Loucy (cell line): ENCODE data around the gene C2orf80.
"Not testable (repeated sequence)": the region's sequence is repeated elsewhere in the genome, so short reads cannot be mapped to it uniquely, and the experiment has no call there.

Experiments used
- H2AFZ ChIP-seq: fragments of 200-600 bp; sonication (generic); 2 replicates; pipeline ENCODE4 v1.6.0; 2016; ENCODE audit warnings: antibody characterized with exemption, mild to moderate bottlenecking, low read length, moderate library complexity
- H3F3A ChIP-seq: fragments of 200-600 bp; 2 replicates; pipeline ENCODE4 v1.6.0; 2016; ENCODE audit warnings: antibody characterized with exemption, low read depth, mild to moderate bottlenecking
- H3K27me3 ChIP-seq: fragments of 200-600 bp; sonication (generic); 2 replicates; pipeline ENCODE4 v1.6.1; 2014; ENCODE audit warnings: low read length, mild to moderate bottlenecking; ENCODE audit not compliant: insufficient read depth, poor library complexity, severe bottlenecking
- H3K36me3 ChIP-seq: fragments of 200-600 bp; sonication (generic); 2 replicates; pipeline ENCODE4 v1.6.1; 2016; ENCODE audit warnings: low read length; ENCODE audit not compliant: insufficient read depth
- H3K4me1 ChIP-seq: fragments of 200-600 bp; sonication (generic); 2 replicates; pipeline ENCODE4 v1.5.1; 2014; ENCODE audit warnings: low read length, mild to moderate bottlenecking; ENCODE audit not compliant: insufficient read depth, poor library complexity, severe bottlenecking
- H3K4me2 ChIP-seq: fragments of 200-600 bp; sonication (generic); 2 replicates; pipeline ENCODE4 v1.6.0; 2014; ENCODE audit warnings: antibody characterized with exemption, low read length, low read depth, mild to moderate bottlenecking; ENCODE audit not compliant: poor library complexity, severe bottlenecking
- H3K4me3 ChIP-seq: fragments of 200-600 bp; sonication (generic); 2 replicates; pipeline ENCODE4 v1.5.1; 2014; ENCODE audit warnings: low read length, mild to moderate bottlenecking, mixed read lengths; ENCODE audit not compliant: poor library complexity, severe bottlenecking
- H3K79me2 ChIP-seq: fragments of 200-600 bp; sonication (generic); 2 replicates; pipeline ENCODE4 v1.6.1; 2014; ENCODE audit warnings: low read length; ENCODE audit not compliant: insufficient read depth
- H3K9ac ChIP-seq: fragments of 200-600 bp; sonication (generic); 2 replicates; pipeline ENCODE4 v1.6.0; 2014; ENCODE audit warnings: mild to moderate bottlenecking, low read depth, low read length, moderate library complexity; ENCODE audit not compliant: poor library complexity, severe bottlenecking
- H3K9me2 ChIP-seq: fragments of 200-600 bp; sonication (generic); replicated peaks from 2 replicates; pipeline ENCODE4 v1.6.1; 2016; ENCODE audit warnings: low read depth, low read length, mixed read lengths
- H3K9me3 ChIP-seq: fragments of 200-600 bp; sonication (generic); 2 replicates; pipeline ENCODE4 v1.6.1; 2014; ENCODE audit warnings: mild to moderate bottlenecking, antibody characterized with exemption, low read length, low read depth; ENCODE audit not compliant: insufficient read depth
- H4K20me1 ChIP-seq: fragments of 200-600 bp; sonication (generic); 2 replicates; pipeline ENCODE4 v1.6.0; 2014; ENCODE audit warnings: antibody characterized with exemption, low read length, mild to moderate bottlenecking; ENCODE audit not compliant: insufficient read depth, poor library complexity, severe bottlenecking
- CTCF ChIP-seq: fragments of 200-600 bp; sonication (generic); conservative IDR thresholded peaks from 2 replicates; pipeline ENCODE4 v1.5.1; 2014; ENCODE audit warnings: mild to moderate bottlenecking, antibody characterized with exemption, low read length
- EZH2phosphoT487 ChIP-seq: fragments of 200-600 bp; IDR thresholded peaks from 2 replicates; pipeline ENCODE4 v1.6.1; 2018; ENCODE audit warnings: antibody characterized with exemption, mild to moderate bottlenecking, moderate library complexity, borderline replicate concordance

C2orf80 gene

DNA sequence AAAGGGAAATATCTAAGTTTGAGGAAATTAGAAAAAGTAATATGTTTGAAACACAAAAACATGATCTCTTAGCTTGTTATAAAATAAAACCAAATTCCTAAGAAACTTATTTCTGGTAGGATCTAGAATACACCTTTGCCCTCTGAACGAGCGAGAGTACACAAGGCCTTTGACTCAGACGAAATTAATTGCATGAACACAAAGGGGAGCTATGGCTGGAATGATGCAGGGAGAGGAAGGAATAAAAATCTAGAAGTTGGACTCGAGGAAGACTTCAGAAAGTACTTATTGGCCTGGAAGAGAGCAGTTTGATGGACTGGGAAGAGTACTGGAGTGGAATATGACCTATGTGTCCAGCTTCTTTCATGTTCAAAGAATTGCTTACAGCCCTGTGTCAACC lies 64.6 kb downstream of the C2orf80 start:
- no peak overlapping the region for H2AFZ ChIP-seq
- H3K9ac ChIP-seq, result no peak overlapping the region
- H3K36me3 ChIP-seq, result no peaks in the 10 kb centered on the region
- no peaks in the 10 kb centered on the region for H3K9me3 ChIP-seq
- H3K79me2 ChIP-seq, result no peaks in the 10 kb centered on the region
- no peak overlapping the region for H3K4me3 ChIP-seq
- no peaks in the 10 kb centered on the region for H3K4me1 ChIP-seq
- H3K9me2 ChIP-seq, result no peaks in the 10 kb centered on the region
- no peaks in the 10 kb centered on the region for H3F3A ChIP-seq
- TF ChIP-seq CTCF, result no peak
- TF ChIP-seq EZH2phosphoT487, result no peak
- no peaks in the 10 kb centered on the region for H4K20me1 ChIP-seq
- H3K4me2 ChIP-seq, result no peak overlapping the region
- no peaks in the 10 kb centered on the region for H3K27me3 ChIP-seq

DNA sequence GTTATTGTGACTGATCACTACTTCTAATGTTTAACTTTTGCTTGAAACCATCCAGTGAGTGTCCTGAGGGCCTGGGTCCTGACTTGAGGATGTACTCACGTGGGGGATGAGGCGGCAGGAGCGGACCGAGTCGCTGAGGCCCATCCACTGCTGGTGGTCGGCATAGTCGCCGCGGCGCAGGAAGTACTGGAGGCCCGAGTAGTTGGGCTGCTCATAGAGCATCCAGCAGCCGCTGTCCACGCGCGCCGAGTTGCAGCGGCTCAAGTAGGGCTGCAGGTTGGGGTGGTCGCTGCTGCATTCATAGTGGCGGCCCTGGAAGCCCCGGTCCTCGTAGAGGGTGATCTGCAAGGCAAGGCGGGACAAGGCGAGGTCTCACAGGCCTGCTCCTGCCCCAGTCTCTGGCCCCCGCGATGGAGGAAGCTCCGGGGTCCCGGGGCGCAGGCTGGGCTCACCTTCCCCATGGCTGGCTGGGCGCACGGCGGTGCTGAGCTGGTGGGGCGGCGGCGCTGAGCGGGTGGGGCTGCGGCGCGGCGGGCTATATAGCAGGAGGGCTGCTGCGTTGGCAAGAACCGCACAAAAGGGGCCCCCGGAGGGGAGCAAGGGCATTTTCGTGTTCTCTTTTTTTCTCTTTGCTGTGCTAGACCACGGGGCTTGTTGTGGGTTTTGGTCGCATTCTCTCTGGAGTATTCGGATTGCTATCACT lies 65.7 kb downstream of the C2orf80 start, which contains the start of gene CRYGD:
TSS of gene CRYGD (minus strand) at position 512 of the 703 bp plus-strand sequence. CDS start at position 461, 51 bp downstream.
- not testable (repeated sequence) for H3K4me1 ChIP-seq, H3K9me3 ChIP-seq, H3K4me3 ChIP-seq, H2AFZ ChIP-seq, H3K9me2 ChIP-seq, H4K20me1 ChIP-seq, H3K36me3 ChIP-seq, H3F3A ChIP-seq, H3K79me2 ChIP-seq, H3K4me2 ChIP-seq, H3K9ac ChIP-seq, H3K27me3 ChIP-seq

DNA sequence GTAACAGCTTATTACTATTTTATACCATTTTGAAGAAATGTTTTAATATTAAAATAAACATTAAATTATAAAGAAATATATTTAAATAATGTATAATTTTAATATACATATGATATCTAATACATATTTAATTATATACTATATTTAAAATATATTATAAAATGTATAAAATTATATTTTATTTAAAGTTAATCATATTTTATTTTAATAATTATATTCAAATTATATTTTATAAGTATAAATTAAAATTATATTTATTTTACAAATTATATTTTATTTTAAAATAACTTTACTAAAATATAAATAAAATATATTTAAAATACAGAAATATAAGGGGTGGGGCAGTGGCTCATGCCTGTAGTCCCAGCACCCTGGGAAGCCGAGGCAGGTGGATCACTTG lies 67.6 kb downstream of the C2orf80 start:
- Histone ChIP-seq H3K4me1 (no peaks in the 10 kb centered on the region), H4K20me1 (no peaks in the 10 kb centered on the region), H2AFZ (no peak overlapping the region), H3K9ac (no peak overlapping the region), H3K36me3 (no peaks in the 10 kb centered on the region), H3K27me3 (no peaks in the 10 kb centered on the region), H3K4me2 (no peak overlapping the region), H3K9me2 (no peaks in the 10 kb centered on the region), H3K9me3 (no peaks in the 10 kb centered on the region), H3K79me2 (no peaks in the 10 kb centered on the region), H3K4me3 (no peak overlapping the region), H3F3A (no peaks in the 10 kb centered on the region)
- TF ChIP-seq EZH2phosphoT487, result no peak
- no peak for TF ChIP-seq CTCF

DNA sequence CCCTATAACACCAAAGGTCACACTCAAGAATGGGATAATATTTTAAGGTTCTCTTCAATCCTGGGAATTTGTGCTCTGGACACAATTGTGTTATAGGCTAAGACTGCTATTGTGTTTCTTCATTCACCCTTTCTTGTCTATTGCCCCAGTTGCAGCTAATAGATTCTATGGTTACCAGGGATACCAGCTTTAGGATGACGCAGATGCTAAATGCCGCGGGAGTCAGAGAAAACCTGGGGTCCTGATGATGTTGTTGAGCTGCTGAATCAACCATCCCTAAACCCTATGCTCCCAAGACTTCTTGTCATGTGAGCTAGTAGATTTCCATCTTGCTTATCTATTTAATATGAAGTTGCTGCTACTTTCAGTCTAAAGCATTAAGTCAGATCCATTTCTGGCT lies 70.9 kb downstream of the C2orf80 start:
- no peak for TF ChIP-seq CTCF
- no peak for TF ChIP-seq EZH2phosphoT487
- Histone ChIP-seq H3K9me3 (no peaks in the 10 kb centered on the region), H3K36me3 (no peaks in the 10 kb centered on the region), H3K4me3 (no peak overlapping the region), H3K79me2 (no peaks in the 10 kb centered on the region), H3K9ac (no peak overlapping the region), H3K4me1 (no peaks in the 10 kb centered on the region), H4K20me1 (no peaks in the 10 kb centered on the region), H2AFZ (no peak overlapping the region), H3K9me2 (no peaks in the 10 kb centered on the region), H3K27me3 (no peaks in the 10 kb centered on the region), H3K4me2 (no peak overlapping the region), H3F3A (no peaks in the 10 kb centered on the region)

DNA sequence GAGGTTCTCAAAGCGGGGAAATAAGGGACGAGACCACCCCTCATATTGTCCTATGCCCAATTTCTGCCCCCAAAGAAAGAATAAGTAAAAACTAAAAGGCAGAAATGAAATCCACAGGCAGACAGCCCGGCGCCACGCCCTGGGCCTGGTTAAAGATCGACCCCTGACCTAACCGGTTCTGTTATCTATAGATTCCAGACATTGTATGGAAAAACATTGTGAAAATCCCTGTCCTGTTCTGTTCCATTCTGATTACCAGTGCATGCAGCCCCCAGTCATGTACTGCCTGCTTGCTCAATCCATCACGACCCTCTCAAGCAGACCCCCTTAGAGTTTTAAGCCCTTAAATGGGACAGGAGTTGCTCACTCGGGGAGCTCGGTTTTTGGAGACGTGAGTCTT lies 72.4 kb downstream of the C2orf80 start:
- H3F3A ChIP-seq, H3K79me2 ChIP-seq, H3K9me3 ChIP-seq, H2AFZ ChIP-seq, H3K4me1 ChIP-seq, H3K27me3 ChIP-seq, H3K4me2 ChIP-seq, H3K36me3 ChIP-seq, H3K9ac ChIP-seq, H3K4me3 ChIP-seq, H3K9me2 ChIP-seq, H4K20me1 ChIP-seq: not testable (repeated sequence)
